ENCODE measurements around the gene ZNF264. TPM values are rescaled to one million over a fixed set of nuclear protein-coding genes. Genes with fewer than 3 reads are reported as not detected.
"Not testable (repeated sequence)": the region's sequence is repeated elsewhere in the genome, so short reads cannot be mapped to it uniquely, and the experiment has no call there.

Gene ZNF264
- total RNA-seq, 1 experiment from 2014 or later = 12.3 TPM

- in situ Hi-C loops (cut with HindIII; ENCODE audit: low sequenced_read_pairs) = no loop called here
- DNase-seq (ENCODE audit: low spot score) = no peak
Measured at GRCh38 chr19:57241176-57241575, 49.9 kb downstream of the ZNF264 start.

GRCh38 chr19:57242821-57243220 lies 51.5 kb downstream of the ZNF264 start:
- in situ Hi-C loops (cut with HindIII; ENCODE audit: low sequenced_read_pairs) = no loop called here
- DNase-seq (ENCODE audit: low spot score) = no peak

- no peak for DNase-seq (ENCODE audit: low spot score)
- in situ Hi-C loops (cut with HindIII; ENCODE audit: low sequenced_read_pairs) = no loop called here
Measured at GRCh38 chr19:57244513-57244912, 53.2 kb downstream of the ZNF264 start.

- in situ Hi-C loops (cut with HindIII; ENCODE audit: low sequenced_read_pairs) = no loop called here
- DNase-seq (ENCODE audit: low spot score) = no peak
Measured at GRCh38 chr19:57245066-57245465, 53.8 kb downstream of the ZNF264 start.

GRCh38 chr19:57245959-57246358 lies 54.7 kb downstream of the ZNF264 start:
- in situ Hi-C loops (cut with HindIII; ENCODE audit: low sequenced_read_pairs) = no loop called here
- DNase-seq (ENCODE audit: low spot score) = no peak

- in situ Hi-C loops (cut with HindIII; ENCODE audit: low sequenced_read_pairs) = no loop called here
- no peak for DNase-seq (ENCODE audit: low spot score)
Measured at GRCh38 chr19:57248646-57249045, 57.3 kb downstream of the ZNF264 start.

GRCh38 chr19:57249329-57249728 lies 58.0 kb downstream of the ZNF264 start:
- in situ Hi-C loops (cut with HindIII; ENCODE audit: low sequenced_read_pairs) = no loop called here
- no peak for DNase-seq (ENCODE audit: low spot score)

- DNase-seq (ENCODE audit: low spot score); in situ Hi-C loops (cut with HindIII; ENCODE audit: low sequenced_read_pairs): not testable (repeated sequence)
Measured at GRCh38 chr19:57253767-57254166, 62.5 kb downstream of the ZNF264 start.

GRCh38 chr19:57262044-57262443 lies 70.7 kb downstream of the ZNF264 start:
- in situ Hi-C loops (cut with HindIII; ENCODE audit: low sequenced_read_pairs) = no loop called here
- DNase-seq (ENCODE audit: low spot score) = no peak

GRCh38 chr19:57263244-57263741 lies 72.0 kb downstream of the ZNF264 start:
- no peak for DNase-seq (ENCODE audit: low spot score)
- in situ Hi-C loops (cut with HindIII; ENCODE audit: low sequenced_read_pairs) = no loop called here

- in situ Hi-C loops (cut with HindIII; ENCODE audit: low sequenced_read_pairs) = no loop called here
- no peak for DNase-seq (ENCODE audit: low spot score)
Measured at GRCh38 chr19:57267291-57267690, 76.0 kb downstream of the ZNF264 start.

- in situ Hi-C loops (cut with HindIII; ENCODE audit: low sequenced_read_pairs) = no loop called here
- DNase-seq (ENCODE audit: low spot score) = no peak
Measured at GRCh38 chr19:57269515-57270250, 78.4 kb downstream of the ZNF264 start.

GRCh38 chr19:57271280-57271679 lies 80.0 kb downstream of the ZNF264 start:
- DNase-seq (ENCODE audit: low spot score) = no peak
- in situ Hi-C loops (cut with HindIII; ENCODE audit: low sequenced_read_pairs) = no loop called here

Other genes with a start within 250 kb of the ZNF264 start
- 0.20 TPM in 1 of 2 replicates, not detected in the other for gene USP29, start 71.5 kb upstream of the ZNF264 start, total RNA-seq (2014; rRNA removed; shearing (Covaris generic))
- gene ZIM3, start 46.3 kb upstream of the ZNF264 start, total RNA-seq (2014; rRNA removed; shearing (Covaris generic)) = not detected in 2 replicates
- 2.6 TPM in 1 of 2 replicates, not detected in the other for gene DUXA, start 24.0 kb upstream of the ZNF264 start, total RNA-seq (2014; rRNA removed; shearing (Covaris generic))
- gene AURKC, start 39.5 kb downstream of the ZNF264 start, total RNA-seq (2014; rRNA removed; shearing (Covaris generic)) = not detected in 2 replicates
- gene ZNF805, start 49.1 kb downstream of the ZNF264 start, total RNA-seq (2014; rRNA removed; shearing (Covaris generic)) = 8.8 and 9.2 TPM in 2 replicates
- gene ZNF460, start 89.0 kb downstream of the ZNF264 start, total RNA-seq (2014; rRNA removed; shearing (Covaris generic)) = 19.5 and 29.1 TPM in 2 replicates
- 6.4 and 9.6 TPM in 2 replicates for gene ZNF543, start 129.0 kb downstream of the ZNF264 start, total RNA-seq (2014; rRNA removed; shearing (Covaris generic))
- gene ZNF304, start 159.8 kb downstream of the ZNF264 start, total RNA-seq (2014; rRNA removed; shearing (Covaris generic)) = 9.2 and 9.5 TPM in 2 replicates
- gene TRAPPC2B, start 172.1 kb downstream of the ZNF264 start, total RNA-seq (2014; rRNA removed; shearing (Covaris generic)) = 18.6 and 19.0 TPM in 2 replicates
- gene ZNF547, start 172.1 kb downstream of the ZNF264 start, total RNA-seq (2014; rRNA removed; shearing (Covaris generic)) = 0.68 and 1.7 TPM in 2 replicates
- 4.1 and 6.0 TPM in 2 replicates for gene ZNF548, start 198.4 kb downstream of the ZNF264 start, total RNA-seq (2014; rRNA removed; shearing (Covaris generic))
- gene ZNF17, start 219.7 kb downstream of the ZNF264 start, total RNA-seq (2014; rRNA removed; shearing (Covaris generic)) = 7.1 and 10.4 TPM in 2 replicates
- gene ZNF749, start 243.8 kb downstream of the ZNF264 start, total RNA-seq (2014; rRNA removed; shearing (Covaris generic)) = 6.6 and 16.3 TPM in 2 replicates

All from G401 (cell line).